C4-2B (cell line): ENCODE measurements around the gene IDI1.
"Not testable (repeated sequence)": the region's sequence is repeated elsewhere in the genome, so short reads cannot be mapped to it uniquely, and the experiment has no call there.

Experiments
- H3K27ac ChIP-seq: fragments of 450-650 bp; 2 replicates; pipeline ENCODE4 v1.5.1; 2017
- ZFX ChIP-seq: fragments of 450-650 bp; IDR thresholded peaks from 2 replicates; pipeline ENCODE4 v1.6.1; 2017
- TF ChIP-seq, protein P1 (sequence below): fragments of 450-650 bp; conservative IDR thresholded peaks from 2 replicates; pipeline ENCODE4 v1.5.1; 2017; ENCODE audit warnings: mild to moderate bottlenecking

The IDI1 gene

DNA sequence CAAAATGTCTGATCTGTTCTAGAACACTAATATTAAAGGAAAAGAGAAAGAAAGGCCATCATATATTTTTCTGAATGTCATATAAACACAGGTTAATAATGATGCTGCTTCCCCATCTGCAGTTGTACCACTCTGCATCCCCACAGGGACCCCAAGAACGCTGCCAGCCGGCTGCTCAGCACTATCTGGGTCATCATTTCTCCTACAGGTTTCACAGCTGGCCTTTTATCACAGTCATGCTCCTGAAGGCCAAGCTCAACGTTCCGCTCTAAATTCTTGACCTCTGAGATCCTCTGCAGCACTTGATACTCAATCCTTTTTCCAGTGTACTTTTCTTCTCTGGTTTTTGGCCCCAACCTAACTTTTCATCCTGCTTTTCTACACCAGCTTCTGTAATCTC lies 4.8 kb downstream of the IDI1 start:
- H3K27ac ChIP-seq, result no peak overlapping the region
- TF ChIP-seq, protein P1, sequence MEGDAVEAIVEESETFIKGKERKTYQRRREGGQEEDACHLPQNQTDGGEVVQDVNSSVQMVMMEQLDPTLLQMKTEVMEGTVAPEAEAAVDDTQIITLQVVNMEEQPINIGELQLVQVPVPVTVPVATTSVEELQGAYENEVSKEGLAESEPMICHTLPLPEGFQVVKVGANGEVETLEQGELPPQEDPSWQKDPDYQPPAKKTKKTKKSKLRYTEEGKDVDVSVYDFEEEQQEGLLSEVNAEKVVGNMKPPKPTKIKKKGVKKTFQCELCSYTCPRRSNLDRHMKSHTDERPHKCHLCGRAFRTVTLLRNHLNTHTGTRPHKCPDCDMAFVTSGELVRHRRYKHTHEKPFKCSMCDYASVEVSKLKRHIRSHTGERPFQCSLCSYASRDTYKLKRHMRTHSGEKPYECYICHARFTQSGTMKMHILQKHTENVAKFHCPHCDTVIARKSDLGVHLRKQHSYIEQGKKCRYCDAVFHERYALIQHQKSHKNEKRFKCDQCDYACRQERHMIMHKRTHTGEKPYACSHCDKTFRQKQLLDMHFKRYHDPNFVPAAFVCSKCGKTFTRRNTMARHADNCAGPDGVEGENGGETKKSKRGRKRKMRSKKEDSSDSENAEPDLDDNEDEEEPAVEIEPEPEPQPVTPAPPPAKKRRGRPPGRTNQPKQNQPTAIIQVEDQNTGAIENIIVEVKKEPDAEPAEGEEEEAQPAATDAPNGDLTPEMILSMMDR, result no peak
- TF ChIP-seq ZFX, result no peak

DNA sequence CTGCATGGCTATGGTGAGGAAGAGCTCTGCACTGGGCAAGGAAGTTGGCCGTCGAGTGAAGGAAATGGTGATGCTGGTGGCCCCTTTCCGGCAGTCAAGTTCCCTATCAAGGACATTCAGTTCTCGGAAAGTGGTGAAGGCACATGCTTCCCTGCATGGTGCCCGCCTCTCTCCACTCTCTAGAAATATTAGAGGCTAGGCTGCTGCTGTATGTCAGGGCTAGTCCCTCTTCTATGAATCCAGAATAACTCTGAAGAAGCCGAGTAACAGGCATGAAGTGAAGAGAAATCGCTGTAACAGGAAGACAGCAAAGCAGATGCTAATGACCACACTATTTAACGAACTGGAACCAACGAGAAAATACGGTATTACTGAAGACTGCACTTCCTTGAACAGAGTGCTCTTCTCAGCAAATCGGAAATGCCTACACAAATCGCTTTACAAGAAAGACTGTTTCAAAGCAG lies 5.4 kb downstream of the IDI1 start:
- no peak overlapping the region for H3K27ac ChIP-seq
- TF ChIP-seq, protein P1, result no peak
- no peak for TF ChIP-seq ZFX

DNA sequence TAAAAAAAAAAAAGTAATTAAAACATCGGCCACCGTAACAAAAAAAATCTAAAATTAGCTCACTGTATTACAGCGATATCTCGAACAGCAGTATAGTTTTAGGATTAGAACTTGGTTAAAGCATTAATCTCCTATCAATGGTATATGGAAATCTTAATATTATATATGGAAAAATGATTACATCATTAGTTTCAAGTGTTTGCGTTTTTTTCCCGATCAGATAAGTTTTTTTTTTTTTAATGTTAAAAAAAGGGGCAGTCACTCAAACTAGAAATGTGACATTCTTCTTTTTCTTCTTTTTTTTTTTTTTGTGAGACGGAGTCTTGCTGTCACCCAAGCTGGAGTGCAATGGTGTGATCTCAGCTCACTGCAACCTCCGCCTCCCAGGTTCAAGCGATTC lies 7.4 kb downstream of the IDI1 start:
- no peak for TF ChIP-seq ZFX
- TF ChIP-seq, protein P1, result no peak
- H3K27ac ChIP-seq, result no peak overlapping the region

DNA sequence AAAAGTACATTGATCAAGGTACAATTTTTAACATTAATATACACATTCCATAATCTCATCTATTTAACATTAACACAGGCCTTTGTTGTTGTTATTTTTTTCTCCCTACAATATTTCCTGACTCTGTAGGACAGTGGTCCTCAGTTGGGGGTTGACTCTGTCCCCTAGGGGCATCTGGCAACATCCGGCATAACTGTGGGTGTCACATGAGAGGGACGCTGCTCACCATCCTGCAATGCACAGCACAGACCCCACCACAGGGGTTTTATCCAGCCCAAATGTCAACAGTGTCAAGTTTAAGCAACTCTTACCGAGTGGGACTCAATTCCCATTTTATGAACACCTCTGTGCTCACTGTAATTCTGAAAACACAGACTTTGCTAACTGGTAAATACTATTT lies 8.8 kb downstream of the IDI1 start:
- no peak overlapping the region for H3K27ac ChIP-seq
- TF ChIP-seq, protein P1, result no peak
- TF ChIP-seq ZFX, result no peak

DNA sequence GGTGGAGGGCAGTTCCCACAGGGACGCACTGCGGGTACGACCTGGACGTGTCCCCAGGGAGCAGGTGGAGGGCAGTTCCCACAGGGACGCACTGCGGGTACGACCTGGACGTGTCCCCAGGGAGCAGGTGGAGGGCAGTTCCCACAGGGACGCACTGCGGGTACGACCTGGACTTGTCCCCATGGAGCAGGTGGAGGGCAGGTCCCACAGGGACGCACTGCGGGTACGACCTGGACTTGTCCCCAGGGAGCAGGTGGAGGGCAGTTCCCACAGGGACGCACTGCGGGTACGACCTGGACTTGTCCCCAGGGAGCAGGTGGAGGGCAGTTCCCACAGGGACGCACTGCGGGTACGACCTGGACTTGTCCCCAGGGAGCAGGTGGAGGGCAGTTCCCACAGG lies 10.2 kb downstream of the IDI1 start:
- not testable (repeated sequence) for H3K27ac ChIP-seq

DNA sequence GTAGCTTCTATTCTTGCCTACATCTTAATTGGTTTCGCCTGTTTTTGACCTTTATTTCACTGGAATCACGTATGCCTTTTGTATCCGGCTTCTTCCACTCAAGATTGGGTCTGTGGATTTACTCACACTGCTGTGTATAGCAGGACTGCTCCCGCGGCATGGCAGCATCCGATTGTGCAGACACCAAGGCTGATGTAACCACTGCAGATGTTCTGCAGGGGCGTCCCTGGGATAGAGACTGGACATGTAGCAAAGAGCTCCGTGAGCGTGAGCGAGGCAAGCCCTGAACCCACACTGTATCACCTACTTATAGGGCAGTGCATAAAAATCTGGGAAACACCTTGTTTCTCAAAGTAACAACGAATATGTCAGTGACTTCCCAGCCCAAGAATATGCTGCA lies 11.8 kb downstream of the IDI1 start:
- no peak overlapping the region for H3K27ac ChIP-seq
- TF ChIP-seq, protein P1, result no peak
- TF ChIP-seq ZFX, result no peak

DNA sequence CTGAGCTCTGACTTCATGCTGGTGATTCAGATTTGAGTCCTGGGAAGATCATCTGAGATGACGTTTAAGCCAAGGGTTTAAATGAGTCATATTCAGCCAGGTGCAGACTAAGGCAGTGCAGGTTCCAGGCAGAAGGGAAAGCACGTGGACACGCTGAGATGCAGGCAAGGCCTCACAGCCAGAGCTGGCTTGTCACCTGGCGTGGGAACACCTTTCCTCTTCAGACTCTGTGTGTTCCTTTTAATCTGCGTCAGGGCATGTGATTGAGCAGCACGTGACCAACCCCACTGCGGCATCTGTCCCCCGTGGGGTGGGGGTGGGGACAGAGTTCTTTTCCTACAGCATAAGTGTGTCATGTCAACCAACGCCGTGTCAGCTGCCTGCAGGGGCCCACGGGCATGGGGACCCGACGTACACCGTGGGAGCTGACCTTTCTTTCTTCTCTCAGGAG lies 12.6 kb downstream of the IDI1 start:
- no peak for TF ChIP-seq ZFX
- TF ChIP-seq, protein P1, result no peak
- H3K27ac ChIP-seq, result peak overlapping the region; percentile 71

DNA sequence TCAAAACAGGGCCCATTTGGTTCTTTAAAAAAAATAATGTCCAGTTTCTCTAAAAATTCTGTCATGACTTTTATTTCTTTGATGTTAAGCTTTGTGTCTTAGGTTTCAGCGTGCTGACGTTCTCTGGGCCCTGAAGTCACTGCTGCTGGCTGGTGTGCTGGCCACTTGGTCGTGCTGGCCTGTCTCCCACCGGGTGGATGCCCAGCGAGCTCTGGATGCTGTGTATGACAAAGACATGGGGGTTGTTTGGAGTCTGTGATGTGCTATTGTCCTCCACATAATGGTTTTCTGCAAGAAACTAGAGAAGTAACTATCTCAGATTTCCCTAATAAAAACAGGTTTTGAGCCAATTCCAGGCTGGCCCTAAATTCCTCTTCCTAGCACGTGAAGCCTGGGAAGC lies 13.7 kb downstream of the IDI1 start:
- TF ChIP-seq, protein P1, result no peak
- no peak for TF ChIP-seq ZFX

More for the DNA sequence above, 13.7 kb downstream of the IDI1 start:
- peak overlapping the region; percentile 71 for H3K27ac ChIP-seq
